OCI-LY7 (cell line): Measurements from ENCODE around the gene ARL15. TPM values are rescaled to one million over a fixed set of nuclear protein-coding genes. Genes with fewer than 3 reads are reported as not detected.

ENCODE experiments used
- BruUV-seq: library from RNA; stranded (reverse); fragments of 400-500 nt; replicated peaks from 2 replicates; lab custom pipeline; 2021; lab: Mats Ljungman, UMichigan
- CTCF ChIA-PET: fragments of 300-600 bp; sonication (Branson Sonifier 250); formaldehyde crosslinking; loops from one replicate; lab custom pipeline; 2022; ENCODE audit warnings: antibody characterized with exemption; ENCODE audit not compliant: unreplicated experiment; lab: Charles Lee
- POLR2A ChIA-PET: fragments of 300-600 bp; sonication (Branson Sonifier 250); formaldehyde crosslinking; loops from one replicate; lab custom pipeline; 2022; ENCODE audit warnings: antibody characterized with exemption; lab: Charles Lee
- DNase-seq: peaks from one replicate; pipeline ENCODE4 v3.0.0-alpha.2; 2015; ENCODE audit warnings: low spot score
- H2AFZ ChIP-seq: fragments of 200-600 bp; sonication (generic), shearing (Covaris generic); 2 replicates; pipeline ENCODE4 v1.6.1; 2014; ENCODE audit warnings: mild to moderate bottlenecking, antibody characterized with exemption, low read length, moderate library complexity
- H3K27ac ChIP-seq: fragments of 200-600 bp; sonication (generic); 2 replicates; pipeline ENCODE4 v1.5.1; 2014; ENCODE audit warnings: mixed run types, low read depth, mild to moderate bottlenecking, moderate library complexity, low read length, inconsistent platforms; ENCODE audit not compliant: poor library complexity, severe bottlenecking
- H3K36me3 ChIP-seq: fragments of 200-600 bp; sonication (generic); 2 replicates; pipeline ENCODE4 v1.6.1; 2014; ENCODE audit warnings: mild to moderate bottlenecking, antibody characterized with exemption, low read length, moderate library complexity, mixed read lengths; ENCODE audit not compliant: insufficient read depth
- H3K4me1 ChIP-seq: fragments of 200-600 bp; sonication (generic); 2 replicates; pipeline ENCODE4 v1.5.1; 2014; ENCODE audit warnings: mild to moderate bottlenecking, low read length; ENCODE audit not compliant: insufficient read depth, poor library complexity, severe bottlenecking
- H3K4me2 ChIP-seq: fragments of 200-600 bp; sonication (generic); 2 replicates; pipeline ENCODE4 v1.6.1; 2014; ENCODE audit warnings: mild to moderate bottlenecking, low read length
- H3K4me3 ChIP-seq: fragments of 200-600 bp; sonication (generic); 2 replicates; pipeline ENCODE4 v1.5.1; 2014; ENCODE audit warnings: mild to moderate bottlenecking, low read depth, low read length; ENCODE audit not compliant: poor library complexity, severe bottlenecking
- H3K79me2 ChIP-seq: fragments of 200-600 bp; sonication (generic); 2 replicates; pipeline ENCODE4 v1.6.1; 2016; ENCODE audit warnings: low read depth, mild to moderate bottlenecking, low read length, moderate library complexity, mixed read lengths; ENCODE audit not compliant: insufficient read depth
- H3K9me2 ChIP-seq: fragments of 200-600 bp; sonication (generic); 2 replicates; pipeline ENCODE4 v1.6.1; 2016; ENCODE audit warnings: mild to moderate bottlenecking, low read length, mixed read lengths; ENCODE audit not compliant: insufficient read depth
- H3K9me3 ChIP-seq: fragments of 200-600 bp; sonication (generic); 2 replicates; pipeline ENCODE4 v1.6.1; 2014; ENCODE audit warnings: mild to moderate bottlenecking, mixed run types, low read length, mixed read lengths
- H4K20me1 ChIP-seq: fragments of 200-600 bp; sonication (generic); 2 replicates; pipeline ENCODE4 v1.6.1; 2014; ENCODE audit warnings: mild to moderate bottlenecking, antibody characterized with exemption, low read length, moderate library complexity, mixed read lengths; ENCODE audit not compliant: insufficient read depth
- EZH2phosphoT487 ChIP-seq: fragments of 200-600 bp; sonication (generic); IDR thresholded peaks from 2 replicates; pipeline ENCODE4 v1.6.1; 2018; ENCODE audit warnings: low read depth, borderline replicate concordance, mild to moderate bottlenecking, mixed run types, antibody characterized with exemption, low read length, moderate library complexity, mixed read lengths
- intact Hi-C: fragments of 100-400 bp; cut with micrococcal nuclease; formaldehyde crosslinking; loops from one replicate; pipeline ENCODE4 v1.10.0; 2022; ENCODE audit not compliant: unreplicated experiment
- total RNA-seq, 2 experiments: library from RNA; depleted of rRNA in 1 of 2; stranded (reverse); fragments of >200 nt in 1 of 2; shearing (Covaris generic) in 1 of 2; gene quantifications; 2 replicates each; pipeline ENCODE4 v1.2.3, GENCODE V29; 2014 to 2022
- TF ChIP-seq, protein P1 (sequence below): fragments of 200-600 bp; sonication (generic); conservative IDR thresholded peaks from 2 replicates; pipeline ENCODE4 v1.5.1; 2014; ENCODE audit warnings: mild to moderate bottlenecking, antibody characterized with exemption, low read length, moderate library complexity, mixed read lengths

Gene ARL15
- total RNA-seq, 2 experiments from 2014 or later, result 18.8 to 24.4 TPM

- no peaks in the 10 kb centered on the region for H3K9me2 ChIP-seq
- no peak for TF ChIP-seq EZH2phosphoT487
- TF ChIP-seq, protein P1, sequence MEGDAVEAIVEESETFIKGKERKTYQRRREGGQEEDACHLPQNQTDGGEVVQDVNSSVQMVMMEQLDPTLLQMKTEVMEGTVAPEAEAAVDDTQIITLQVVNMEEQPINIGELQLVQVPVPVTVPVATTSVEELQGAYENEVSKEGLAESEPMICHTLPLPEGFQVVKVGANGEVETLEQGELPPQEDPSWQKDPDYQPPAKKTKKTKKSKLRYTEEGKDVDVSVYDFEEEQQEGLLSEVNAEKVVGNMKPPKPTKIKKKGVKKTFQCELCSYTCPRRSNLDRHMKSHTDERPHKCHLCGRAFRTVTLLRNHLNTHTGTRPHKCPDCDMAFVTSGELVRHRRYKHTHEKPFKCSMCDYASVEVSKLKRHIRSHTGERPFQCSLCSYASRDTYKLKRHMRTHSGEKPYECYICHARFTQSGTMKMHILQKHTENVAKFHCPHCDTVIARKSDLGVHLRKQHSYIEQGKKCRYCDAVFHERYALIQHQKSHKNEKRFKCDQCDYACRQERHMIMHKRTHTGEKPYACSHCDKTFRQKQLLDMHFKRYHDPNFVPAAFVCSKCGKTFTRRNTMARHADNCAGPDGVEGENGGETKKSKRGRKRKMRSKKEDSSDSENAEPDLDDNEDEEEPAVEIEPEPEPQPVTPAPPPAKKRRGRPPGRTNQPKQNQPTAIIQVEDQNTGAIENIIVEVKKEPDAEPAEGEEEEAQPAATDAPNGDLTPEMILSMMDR, result no peak
- H2AFZ ChIP-seq, result peak overlapping the region; percentile 48; the same call in 1 of the 2 replicates
- BruUV-seq, result no TSS peak
- peak overlapping the region; percentile 88 for H3K27ac ChIP-seq
- POLR2A ChIA-PET, result interaction anchor here (0.9 to 1.0 kb wide), 2 partner anchors 15 to 59 kb away, joined by 3 read pairs; no protein-coding TSS in a partner anchor
- H3K4me1 ChIP-seq, result peaks cover 62% of the 10 kb centered on the region
- peak overlapping the region; percentile 74 for H3K4me2 ChIP-seq
- peaks cover 3% of the 10 kb centered on the region; the same call in 1 of the 2 replicates for H3K36me3 ChIP-seq
- H3K4me3 ChIP-seq, result peak overlapping the region; percentile 56
- DNase-seq, result peak; percentile 78
- intact Hi-C loops, result no loop called here
- peaks cover 7% of the 10 kb centered on the region; the same call in 1 of the 2 replicates for H3K9me3 ChIP-seq
- H4K20me1 ChIP-seq, result no peaks in the 10 kb centered on the region
- CTCF ChIA-PET, result no interaction called here
- no peaks in the 10 kb centered on the region; the same call in 1 of the 2 replicates for H3K79me2 ChIP-seq
Measured at GRCh38 chr5:54171645-54172384, 138.6 kb downstream of the ARL15 start.

GRCh38 chr5:54165687-54166086, 144.7 kb downstream of the ARL15 start:
- intact Hi-C loops, result no loop called here

More at GRCh38 chr5:54165687-54166086, 144.7 kb downstream of the ARL15 start:
- Histone ChIP-seq H3K79me2 (no peaks in the 10 kb centered on the region; the same call in 1 of the 2 replicates), H2AFZ (no peak overlapping the region), H3K36me3 (peaks cover 8% of the 10 kb centered on the region; the same call in 1 of the 2 replicates), H3K4me2 (no peak overlapping the region), H3K4me1 (peaks cover 21% of the 10 kb centered on the region), H3K27ac (no peak overlapping the region), H3K9me3 (no peaks in the 10 kb centered on the region), H3K4me3 (no peak overlapping the region), H3K9me2 (no peaks in the 10 kb centered on the region), H4K20me1 (no peaks in the 10 kb centered on the region)
- BruUV-seq, result no TSS peak
- POLR2A ChIA-PET, result no interaction called here
- TF ChIP-seq EZH2phosphoT487, result no peak
- TF ChIP-seq, protein P1, result no peak
- no peak for DNase-seq
- CTCF ChIA-PET, result no interaction called here
